Measurements from ENCODE around the gene P2RX6.
"Not testable (repeated sequence)": the region's sequence is repeated elsewhere in the genome, so short reads cannot be mapped to it uniquely, and the experiment has no call there.

P2RX6 gene

DNA sequence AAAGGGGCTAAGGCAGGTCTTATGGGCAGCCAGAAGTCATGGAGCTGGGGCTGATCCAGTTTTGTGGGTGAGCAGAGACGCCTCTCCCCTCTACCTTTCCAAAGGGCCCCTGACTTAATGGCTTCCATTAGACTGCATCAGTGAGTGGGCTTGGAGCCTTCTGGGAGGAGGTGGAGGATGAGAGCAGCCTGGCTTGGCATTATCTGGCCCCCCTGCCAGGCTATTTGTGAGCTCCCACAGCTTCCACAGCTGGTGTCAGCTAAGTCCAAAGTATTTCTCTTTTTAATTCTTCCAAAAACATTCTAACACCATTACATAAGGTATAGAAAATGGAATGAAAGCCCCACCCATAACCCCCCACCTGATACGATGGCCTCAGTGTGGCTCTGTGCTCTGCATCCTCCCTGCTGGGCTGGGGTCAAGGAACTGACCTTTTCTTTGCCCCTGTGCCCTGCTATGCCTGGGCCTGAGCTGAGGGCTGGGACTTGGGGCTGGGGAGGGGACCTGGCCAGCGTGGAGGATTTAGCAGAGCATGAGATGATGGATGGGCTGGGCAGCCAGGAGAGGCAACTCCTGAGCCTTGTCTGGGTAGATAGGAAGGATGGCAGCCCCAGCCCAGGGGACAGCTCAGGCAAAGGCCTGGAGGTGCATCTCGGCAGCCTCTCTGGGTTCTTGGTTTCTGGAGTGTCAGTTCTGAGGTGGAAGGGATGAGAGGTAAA, 43.9 kb upstream of the P2RX6 start:
- DNase-seq (ENCODE audit: low read depth) = no peak
- TF ChIP-seq, protein P1, sequence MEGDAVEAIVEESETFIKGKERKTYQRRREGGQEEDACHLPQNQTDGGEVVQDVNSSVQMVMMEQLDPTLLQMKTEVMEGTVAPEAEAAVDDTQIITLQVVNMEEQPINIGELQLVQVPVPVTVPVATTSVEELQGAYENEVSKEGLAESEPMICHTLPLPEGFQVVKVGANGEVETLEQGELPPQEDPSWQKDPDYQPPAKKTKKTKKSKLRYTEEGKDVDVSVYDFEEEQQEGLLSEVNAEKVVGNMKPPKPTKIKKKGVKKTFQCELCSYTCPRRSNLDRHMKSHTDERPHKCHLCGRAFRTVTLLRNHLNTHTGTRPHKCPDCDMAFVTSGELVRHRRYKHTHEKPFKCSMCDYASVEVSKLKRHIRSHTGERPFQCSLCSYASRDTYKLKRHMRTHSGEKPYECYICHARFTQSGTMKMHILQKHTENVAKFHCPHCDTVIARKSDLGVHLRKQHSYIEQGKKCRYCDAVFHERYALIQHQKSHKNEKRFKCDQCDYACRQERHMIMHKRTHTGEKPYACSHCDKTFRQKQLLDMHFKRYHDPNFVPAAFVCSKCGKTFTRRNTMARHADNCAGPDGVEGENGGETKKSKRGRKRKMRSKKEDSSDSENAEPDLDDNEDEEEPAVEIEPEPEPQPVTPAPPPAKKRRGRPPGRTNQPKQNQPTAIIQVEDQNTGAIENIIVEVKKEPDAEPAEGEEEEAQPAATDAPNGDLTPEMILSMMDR (IDR thresholded peaks at IDR 0.05; ENCODE audit: control insufficient read depth, extremely low read depth, insufficient read depth) = no peak
- no peak overlapping the region for H3K4me3 ChIP-seq (ENCODE audit: low read depth, low read length)

DNA sequence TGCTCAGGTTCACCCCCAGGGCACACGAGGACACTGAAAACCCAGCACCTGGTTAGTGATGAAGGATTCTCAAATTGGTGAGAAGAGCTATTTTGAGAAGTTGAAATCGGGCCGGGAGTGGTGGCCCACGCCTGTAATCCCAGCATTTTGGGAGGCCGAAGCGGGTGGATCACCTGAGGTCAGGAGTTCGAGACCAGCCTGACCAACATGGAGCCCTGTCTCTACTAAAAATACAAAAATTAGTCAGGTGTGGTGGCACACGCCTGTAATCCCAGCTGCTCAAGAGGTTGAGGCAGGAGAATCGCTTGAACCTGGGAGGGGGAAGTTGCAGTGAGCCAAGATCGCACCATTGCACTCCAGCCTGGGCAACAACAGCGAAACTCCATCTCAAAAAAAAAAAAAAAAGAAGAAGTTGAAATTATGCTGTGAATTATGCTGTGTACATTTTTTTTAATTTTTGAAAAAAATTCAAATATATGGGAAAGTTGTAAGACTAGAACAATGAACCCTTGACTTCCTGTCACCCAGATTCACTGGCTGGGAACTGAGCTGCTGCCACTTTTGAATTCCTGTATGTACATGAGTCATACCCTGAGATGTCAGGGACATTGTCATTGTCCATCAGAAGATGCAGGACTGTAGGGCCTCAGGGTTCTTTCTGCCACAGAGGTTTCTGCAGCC, 42.8 kb upstream of the P2RX6 start:
- not testable (repeated sequence) for H3K4me3 ChIP-seq (ENCODE audit: low read depth, low read length); DNase-seq (ENCODE audit: low read depth)

DNA sequence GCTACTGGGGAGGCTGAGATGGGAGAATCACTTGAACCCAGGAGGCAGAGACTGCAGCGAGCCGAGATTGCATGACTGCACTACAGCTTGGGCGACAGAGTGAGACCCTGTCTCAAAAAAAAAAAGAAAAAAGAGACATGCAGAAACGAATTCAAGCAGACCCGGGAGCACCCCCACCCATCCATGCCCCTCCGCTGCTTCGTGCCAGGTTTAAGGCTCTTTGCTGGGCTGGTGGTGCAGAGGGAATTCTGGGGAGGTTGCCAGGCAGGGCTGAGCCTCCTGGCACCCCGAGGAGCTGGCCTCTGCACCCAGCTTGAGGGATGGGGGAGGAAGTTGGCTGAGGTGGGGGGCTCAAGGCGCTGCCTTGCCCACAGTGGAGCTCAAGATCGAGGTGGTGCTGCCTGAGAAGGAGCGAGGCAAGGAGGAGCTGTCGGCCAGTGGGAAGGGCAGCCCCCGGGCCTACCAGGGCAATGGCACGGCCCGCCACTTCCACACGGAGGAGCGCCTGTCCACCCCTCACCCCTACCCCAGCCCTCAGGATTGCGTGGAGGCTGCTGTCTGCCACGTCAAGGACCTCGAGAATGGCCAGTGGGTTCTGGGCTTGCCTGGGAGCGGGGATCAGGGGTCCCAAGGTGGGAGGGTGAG, 41.9 kb upstream of the P2RX6 start:
- no peak overlapping the region for H3K4me3 ChIP-seq (ENCODE audit: low read depth, low read length)
- TF ChIP-seq, protein P1 (IDR thresholded peaks at IDR 0.05; ENCODE audit: control insufficient read depth, extremely low read depth, insufficient read depth) = no peak
- no peak for DNase-seq (ENCODE audit: low read depth)

DNA sequence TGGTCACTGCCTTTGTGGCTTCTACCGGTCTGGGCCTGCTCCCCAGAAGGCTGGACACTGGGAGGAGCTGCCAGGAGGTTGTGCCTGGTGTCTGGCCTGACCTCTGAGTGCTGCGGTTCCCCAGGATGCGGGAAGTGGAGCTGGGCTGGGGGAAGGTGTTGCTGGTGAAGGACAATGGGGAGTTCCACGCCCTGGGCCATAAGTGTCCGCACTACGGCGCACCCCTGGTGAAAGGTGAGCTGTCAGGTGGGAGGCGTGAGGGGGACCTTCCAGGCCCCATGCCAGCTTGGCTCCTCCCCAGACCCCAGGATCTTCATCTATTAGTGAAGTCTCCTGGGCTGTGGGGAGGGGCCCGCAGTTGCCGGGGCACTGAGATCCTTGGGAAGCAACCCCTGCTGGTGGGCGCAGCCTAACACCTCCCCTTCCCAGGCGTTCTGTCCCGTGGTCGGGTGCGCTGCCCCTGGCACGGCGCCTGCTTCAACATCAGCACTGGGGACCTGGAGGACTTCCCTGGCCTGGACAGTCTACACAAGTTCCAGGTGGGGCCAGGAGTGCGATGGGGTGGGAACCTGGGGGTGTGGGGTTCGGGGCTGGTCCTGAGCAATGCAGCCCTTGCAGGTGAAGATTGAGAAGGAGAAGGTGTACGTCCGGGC, 41.2 kb upstream of the P2RX6 start:
- no peak overlapping the region for H3K4me3 ChIP-seq (ENCODE audit: low read depth, low read length)
- TF ChIP-seq, protein P1 (IDR thresholded peaks at IDR 0.05; ENCODE audit: control insufficient read depth, extremely low read depth, insufficient read depth) = no peak
- no peak for DNase-seq (ENCODE audit: low read depth)

DNA sequence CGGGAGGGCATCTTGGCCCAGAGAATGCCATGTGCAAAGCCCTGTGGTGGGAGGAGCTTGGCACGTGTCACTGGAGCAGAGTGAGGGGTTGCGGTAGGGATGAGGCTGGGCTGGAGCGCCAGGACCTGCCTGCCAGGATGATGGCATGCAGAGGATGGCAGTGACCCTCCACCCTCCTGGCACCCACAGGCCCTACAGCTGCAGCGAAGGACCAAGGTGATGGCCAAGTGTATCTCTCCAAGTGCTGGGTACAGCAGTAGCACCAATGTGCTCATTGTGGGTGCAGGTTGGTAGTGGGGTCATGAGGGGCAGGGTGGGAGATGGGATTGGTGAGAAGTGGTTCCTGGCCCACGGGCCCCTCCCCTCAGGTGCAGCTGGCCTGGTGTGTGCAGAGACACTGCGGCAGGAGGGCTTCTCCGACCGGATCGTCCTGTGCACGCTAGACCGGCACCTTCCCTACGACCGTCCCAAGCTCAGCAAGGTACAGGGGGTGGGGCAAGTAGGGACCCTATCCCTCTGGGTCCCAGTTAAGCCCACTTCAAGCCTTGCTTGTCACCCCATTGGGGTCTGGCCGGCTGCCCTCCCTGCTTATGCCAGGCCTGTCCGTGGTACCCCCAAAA, 40.5 kb upstream of the P2RX6 start:
- DNase-seq (ENCODE audit: low read depth) = no peak
- H3K4me3 ChIP-seq (ENCODE audit: low read depth, low read length) = no peak overlapping the region
- TF ChIP-seq, protein P1 (IDR thresholded peaks at IDR 0.05; ENCODE audit: control insufficient read depth, extremely low read depth, insufficient read depth) = no peak

DNA sequence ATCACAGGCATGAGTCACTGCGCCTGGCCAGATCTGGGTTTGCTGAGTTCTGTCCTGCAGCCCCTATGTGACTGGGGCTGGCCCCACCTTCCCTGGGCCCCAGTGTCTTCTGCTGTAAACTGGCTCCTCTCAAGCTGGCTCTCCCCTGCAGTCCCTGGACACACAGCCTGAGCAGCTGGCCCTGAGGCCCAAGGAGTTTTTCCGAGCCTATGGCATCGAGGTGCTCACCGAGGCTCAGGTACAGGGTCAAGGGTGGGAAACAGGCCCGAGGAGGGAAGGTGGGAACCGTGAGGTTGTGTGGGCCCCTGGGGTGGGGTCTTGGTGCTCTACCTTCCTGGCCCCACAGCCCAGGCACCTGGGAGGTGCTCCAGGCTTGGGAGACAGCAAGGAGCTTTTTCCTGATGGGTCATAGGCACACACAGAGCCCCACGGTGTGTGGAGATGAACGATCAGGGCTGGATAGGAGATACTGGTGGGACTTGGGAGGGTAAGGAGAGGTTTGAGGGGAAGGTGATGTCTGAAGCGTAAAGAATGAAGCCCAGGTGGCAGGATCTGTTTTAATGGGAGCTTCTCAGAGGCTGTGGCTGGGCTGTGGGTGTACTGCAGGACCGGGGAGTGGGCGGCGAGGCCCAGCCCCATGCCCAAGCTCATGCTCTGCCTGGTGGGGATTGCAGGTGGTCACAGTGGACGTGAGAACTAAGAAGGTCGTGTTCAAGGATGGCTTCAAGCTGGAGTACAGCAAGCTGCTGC, 39.2 kb upstream of the P2RX6 start:
- DNase-seq (ENCODE audit: low read depth) = no peak
- TF ChIP-seq, protein P1 (IDR thresholded peaks at IDR 0.05; ENCODE audit: control insufficient read depth, extremely low read depth, insufficient read depth) = no peak

More for the DNA sequence above, 39.2 kb upstream of the P2RX6 start:
- no peak overlapping the region for H3K4me3 ChIP-seq (ENCODE audit: low read depth, low read length)

Data from LNCaP clone FGC (cell line).